Measurements from ENCODE around the gene GABRR1.

The GABRR1 gene

DNA sequence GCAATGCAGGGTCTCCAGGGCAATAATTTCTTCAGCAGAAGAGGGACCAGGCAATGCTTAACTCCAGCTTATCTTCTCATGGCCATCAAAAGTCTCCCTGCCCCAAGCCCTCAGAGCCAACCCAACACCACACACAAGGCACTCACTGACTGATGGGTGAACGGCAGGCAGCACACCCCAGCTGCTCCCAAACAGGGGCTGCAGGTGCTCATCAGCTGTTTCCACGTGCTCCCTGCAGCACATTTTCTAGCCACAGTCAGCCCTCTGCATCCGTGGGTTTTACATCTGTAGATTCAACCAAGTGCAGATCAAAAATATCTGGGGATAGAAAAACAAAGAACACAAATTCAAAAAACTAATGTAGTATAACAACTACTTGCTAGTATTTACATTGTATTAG, 4.0 kb upstream of the GABRR1 start:
- DNase-seq (ENCODE audit: extremely low spot score, insufficient read length, low read depth) (no peak), FAIRE-seq (no peak)

DNA sequence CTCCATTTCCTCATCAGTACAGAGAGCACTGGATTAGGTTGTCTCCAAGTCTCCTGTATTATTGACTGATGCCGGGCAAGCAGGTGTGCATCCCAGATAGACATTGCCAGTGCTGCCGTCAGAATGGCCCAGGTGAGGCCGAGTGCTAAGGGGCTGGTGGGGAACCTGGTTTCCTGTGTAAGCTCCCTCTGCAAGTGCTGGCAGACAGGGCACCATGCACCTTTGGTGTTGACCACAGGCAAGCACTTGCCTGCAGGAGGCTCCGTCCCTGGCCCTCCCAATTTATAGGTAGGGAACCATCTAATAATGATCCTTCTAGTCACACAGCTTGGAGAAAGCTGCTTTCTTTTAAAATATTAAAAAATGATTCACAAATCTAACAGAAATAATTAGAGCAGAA, 747 bp downstream of the GABRR1 start:
- FAIRE-seq (no peak), DNase-seq (ENCODE audit: extremely low spot score, insufficient read length, low read depth) (no peak)

DNA sequence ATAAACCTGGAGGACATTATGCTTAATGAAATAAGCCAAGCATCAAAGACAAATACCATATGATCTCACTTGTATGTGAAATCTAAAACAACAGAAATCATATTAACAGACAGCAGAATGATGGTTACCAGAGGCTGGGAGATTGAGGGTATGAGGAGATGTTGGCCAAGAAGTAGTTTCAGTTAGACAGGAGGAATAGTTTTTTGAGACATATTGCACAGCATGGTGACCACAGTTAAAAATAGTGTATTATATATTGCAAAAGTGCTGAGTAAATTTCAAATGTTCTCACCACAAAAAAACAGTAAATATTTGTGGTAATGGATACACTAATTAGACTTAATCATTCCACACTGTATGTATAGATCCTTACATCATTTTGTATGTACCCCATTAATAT, 1.8 kb downstream of the GABRR1 start:
- DNase-seq (ENCODE audit: extremely low spot score, insufficient read length, low read depth) (no peak), FAIRE-seq (no peak)

DNA sequence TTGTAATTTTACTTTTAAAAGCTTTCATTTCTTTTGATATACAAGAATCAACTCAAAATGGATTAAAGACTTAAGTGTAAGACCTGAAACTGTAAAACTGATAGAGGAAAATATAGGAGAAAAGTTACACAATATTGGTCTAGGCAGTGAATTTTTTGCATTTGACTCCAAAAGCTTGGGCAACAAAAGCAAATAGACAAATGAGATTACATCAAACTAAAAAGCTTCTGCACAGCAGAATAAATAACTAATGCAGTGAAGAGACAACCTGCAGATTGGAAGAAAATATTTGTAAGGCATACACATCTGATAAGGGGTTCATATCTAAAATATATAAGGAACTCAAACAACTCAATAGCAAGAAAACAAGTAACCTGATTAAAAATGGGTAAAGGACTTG, 3.0 kb downstream of the GABRR1 start:
- DNase-seq (ENCODE audit: extremely low spot score, insufficient read length, low read depth): no peak
- no peak for FAIRE-seq

DNA sequence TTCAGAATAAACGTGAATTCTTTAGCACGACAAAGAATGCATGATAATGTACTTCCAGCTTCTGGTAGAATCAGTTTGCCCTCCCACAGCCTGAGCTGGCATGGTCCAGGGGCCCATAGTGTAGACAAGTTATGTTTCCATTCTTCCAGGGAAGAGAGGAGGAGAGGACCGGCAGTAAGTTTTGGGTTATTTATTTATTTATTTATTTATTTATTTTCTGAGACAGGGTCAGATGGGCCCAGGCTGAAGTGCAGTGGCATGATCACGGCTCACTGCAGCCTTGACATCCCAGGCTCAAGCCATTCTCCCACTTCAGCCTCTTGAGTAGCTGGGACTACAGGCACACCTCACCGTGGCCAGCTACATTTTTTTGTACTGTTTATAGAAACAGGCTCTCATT, 4.7 kb downstream of the GABRR1 start:
- FAIRE-seq: no peak
- DNase-seq (ENCODE audit: extremely low spot score, insufficient read length, low read depth): no peak

DNA sequence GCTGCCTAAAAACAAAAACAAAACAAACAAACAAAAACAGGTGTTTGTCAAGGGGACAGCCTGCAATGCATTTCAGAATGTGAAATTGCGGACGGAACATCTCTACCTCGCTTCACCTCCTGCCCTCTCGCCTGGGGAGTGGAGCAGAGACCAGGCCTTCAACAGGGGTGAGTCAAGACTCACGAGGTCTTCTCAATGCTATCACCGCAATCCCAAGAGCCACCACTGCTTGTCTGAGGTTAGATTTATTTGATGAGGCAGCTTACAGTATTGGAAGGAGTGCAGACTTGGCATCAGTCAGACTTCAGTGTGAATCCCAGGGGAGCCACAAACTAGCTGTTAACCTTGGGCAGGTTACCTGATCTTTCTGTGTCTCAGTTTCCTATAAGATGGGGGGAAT, 7.7 kb downstream of the GABRR1 start:
- no peak for DNase-seq (ENCODE audit: extremely low spot score, insufficient read length, low read depth)
- no peak for FAIRE-seq

DNA sequence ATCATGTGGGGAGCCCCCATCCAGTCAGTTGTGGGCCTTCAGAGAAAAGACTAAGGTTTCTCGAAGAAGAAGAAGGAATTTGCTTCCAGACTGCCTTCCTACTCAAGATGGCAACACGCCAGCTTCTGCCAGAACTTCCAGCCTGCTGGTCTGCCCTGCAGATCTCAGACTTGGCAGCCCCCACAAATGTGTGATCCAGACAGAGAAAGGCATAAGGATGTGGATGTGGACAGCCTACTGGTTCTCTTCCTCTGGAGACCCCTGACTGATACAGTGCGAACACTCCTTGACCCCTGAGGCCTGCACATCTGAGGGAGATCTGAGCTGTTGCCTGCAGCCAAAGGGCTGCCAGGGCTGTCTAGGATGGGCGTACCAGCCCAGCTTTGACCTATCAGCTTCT, 8.6 kb downstream of the GABRR1 start:
- FAIRE-seq (no peak), DNase-seq (ENCODE audit: extremely low spot score, insufficient read length, low read depth) (no peak)

DNA sequence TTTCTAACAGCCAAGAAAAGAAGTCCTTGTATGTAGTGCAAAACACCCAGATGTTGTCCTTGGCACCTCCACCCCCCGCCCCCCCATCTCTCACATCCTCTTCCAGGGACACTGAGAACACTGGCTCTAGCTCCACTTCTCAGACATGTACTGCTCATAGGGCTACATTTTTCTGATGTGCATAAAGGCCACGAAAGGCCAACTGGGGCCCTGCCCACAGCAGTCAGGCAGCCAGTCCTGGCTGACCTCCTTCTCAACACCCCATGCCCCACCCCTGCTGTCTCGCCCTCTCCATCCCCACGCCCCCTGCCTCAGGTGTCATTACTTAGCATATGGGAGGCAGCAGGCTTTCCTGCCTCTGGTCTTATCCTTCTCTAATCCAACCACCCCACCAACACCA, 11.3 kb downstream of the GABRR1 start:
- DNase-seq (ENCODE audit: extremely low spot score, insufficient read length, low read depth) (no peak), FAIRE-seq (no peak)

DNA sequence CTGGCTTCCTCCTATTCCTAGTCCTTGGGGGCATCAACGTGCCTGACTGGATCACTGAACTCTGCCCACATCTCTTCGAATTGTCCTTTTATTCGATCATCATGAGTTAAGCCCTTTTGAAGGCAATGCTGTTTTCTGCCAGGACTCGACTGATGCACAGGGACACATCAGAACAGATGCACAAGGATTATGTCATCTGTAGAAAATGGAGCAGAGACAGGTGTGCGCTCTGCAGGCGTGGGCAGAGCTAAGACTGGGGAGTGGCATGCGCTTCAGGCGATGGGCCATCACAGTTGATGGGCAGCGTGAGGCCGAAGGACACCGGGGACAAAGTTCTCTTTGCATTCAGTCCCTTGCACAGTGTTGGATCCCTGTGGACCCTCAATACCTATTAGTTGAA, 13.1 kb downstream of the GABRR1 start:
- no peak for FAIRE-seq
- DNase-seq (ENCODE audit: extremely low spot score, insufficient read length, low read depth): no peak

DNA sequence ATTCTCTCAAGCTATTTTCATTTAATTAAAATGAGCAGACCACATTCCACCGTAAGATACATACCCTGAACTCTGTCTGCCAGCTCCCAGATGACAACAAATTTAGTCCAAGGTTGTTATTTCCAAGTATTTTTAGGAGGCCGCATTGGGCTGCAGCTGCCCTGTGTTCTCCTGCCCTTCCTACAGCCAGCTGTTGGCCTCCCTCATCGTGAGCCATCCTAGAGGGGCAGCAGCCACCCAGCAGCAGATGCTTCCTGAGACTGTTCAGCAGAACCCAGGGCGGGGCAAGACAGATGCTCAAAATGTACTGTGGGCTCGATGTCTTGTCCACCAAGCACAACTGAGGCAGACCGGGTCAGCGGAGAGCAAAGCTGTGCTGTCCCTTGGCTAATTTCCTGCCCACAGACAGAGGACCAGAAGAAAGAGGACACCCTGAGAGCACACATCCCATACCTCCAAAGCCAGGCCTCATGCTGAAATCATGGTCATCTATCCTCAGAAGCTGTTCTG, 16.4 kb downstream of the GABRR1 start:
- FAIRE-seq (no peak), DNase-seq (ENCODE audit: extremely low spot score, insufficient read length, low read depth) (no peak)

DNA sequence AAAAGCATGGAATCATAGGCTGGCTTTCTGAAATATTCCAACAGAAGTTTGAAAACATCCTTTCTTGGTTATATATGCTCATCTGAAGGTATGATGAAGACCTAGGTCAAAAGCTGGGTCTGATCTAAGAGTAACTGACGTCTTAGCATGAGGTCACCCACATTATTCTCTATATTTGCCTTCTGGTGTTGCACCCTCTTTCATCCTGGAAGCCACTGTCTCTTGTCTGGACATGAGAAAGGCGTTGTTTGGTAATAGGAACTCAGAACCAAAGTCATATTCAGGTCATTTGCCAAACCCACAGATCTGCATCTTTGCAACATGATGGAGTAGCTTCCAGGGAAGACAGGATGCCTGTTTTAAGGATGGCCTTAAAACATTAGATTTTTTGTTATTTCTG, 17.6 kb downstream of the GABRR1 start:
- no peak for FAIRE-seq
- DNase-seq (ENCODE audit: extremely low spot score, insufficient read length, low read depth): no peak

DNA sequence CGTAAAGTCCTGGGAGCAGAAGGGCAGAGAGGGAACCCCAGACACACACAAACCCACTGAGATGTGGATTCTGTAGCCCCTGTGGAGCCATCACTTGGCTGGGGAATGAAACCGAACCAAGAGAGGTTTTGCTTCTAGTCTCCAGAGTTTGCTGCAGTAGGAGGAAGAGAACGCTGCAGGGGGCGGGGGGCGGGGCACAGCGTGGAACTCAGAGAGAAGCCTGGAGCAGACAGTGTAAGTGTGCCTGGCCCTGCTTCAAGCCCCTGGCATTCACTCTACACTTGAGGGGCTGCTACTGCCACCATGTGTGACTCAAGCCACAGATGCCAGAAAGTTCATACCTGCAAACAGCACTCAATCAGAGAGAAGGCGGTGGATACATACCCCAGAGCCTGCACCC, 18.9 kb downstream of the GABRR1 start:
- DNase-seq (ENCODE audit: extremely low spot score, insufficient read length, low read depth) (no peak), FAIRE-seq (no peak)

DNA sequence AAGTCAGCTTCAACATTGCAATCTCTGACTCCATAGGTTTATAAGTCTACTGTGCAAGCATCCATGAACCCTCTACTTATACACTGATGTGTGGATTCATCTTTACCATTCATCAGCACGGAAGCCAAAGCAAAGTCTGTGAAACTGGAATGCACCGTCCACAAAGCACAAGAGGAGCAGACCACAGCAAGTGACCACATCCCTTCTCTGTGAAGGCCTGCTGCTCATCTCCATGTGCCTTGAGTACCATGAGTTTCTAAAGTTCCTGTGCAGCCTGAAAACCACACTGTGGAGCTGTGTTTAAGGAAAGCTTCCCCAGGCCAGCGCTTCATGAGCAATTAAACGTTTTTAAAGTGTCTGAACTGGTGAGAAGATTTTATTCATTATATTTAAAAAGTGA, 20.0 kb downstream of the GABRR1 start:
- FAIRE-seq: no peak
- DNase-seq (ENCODE audit: extremely low spot score, insufficient read length, low read depth): no peak

DNA sequence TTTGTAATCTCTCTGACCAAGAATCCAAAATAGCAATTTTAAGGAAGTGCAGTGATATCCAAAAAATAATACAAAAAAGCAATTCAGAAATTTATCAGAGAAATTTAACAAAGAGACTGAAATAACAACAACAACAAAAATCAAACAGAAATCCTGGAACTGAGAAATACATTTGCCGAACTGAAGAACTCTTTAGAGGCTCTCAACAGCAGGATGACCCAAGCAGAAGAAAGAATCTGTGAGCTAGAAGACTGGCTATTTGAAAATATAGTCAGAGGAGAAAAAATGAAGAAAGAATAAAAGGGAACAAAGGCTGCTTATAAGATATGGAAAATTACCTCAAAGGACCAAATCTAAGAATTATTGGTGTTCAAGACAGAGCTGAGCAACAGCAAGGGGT, 22.6 kb downstream of the GABRR1 start:
- FAIRE-seq (no peak), DNase-seq (ENCODE audit: extremely low spot score, insufficient read length, low read depth) (no peak)

DNA sequence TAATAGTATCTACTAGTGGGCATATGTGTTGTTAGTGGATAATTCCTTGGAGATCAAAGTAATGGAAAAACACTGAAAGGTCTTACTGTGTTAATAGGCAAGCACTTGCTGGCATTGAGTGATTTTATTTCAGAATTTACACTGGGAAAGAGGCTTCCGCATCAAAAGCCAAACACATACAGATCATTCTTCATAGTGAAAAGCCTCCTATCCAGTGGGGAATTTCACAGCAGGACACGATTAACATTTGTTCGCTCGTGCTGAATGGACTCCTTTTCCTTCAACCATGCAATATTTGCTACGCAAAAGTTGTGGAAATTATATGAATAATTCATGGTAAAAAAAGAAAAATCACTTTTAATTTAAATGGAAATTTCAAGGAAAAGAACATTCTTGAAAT, 26.4 kb downstream of the GABRR1 start:
- FAIRE-seq (no peak), DNase-seq (ENCODE audit: extremely low spot score, insufficient read length, low read depth) (no peak)

DNA sequence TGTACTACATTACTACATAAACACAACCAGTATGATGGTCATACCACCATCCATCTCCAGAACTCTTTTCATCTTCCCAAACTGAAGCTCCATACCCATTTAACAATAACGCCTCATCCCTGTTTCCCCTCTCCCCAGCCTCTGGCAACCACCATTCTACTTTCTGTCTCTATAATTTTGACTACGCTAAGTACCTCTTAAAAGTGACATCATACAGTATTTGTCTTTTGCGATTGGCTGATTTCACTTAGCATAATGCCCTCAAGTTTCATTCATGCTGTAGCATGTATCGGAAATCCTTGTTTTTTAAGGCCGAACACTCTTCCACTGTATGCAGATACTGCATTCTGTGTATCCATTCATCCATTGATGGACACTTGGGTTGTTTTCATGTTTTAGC, 29.7 kb downstream of the GABRR1 start:
- no peak for FAIRE-seq

DNA sequence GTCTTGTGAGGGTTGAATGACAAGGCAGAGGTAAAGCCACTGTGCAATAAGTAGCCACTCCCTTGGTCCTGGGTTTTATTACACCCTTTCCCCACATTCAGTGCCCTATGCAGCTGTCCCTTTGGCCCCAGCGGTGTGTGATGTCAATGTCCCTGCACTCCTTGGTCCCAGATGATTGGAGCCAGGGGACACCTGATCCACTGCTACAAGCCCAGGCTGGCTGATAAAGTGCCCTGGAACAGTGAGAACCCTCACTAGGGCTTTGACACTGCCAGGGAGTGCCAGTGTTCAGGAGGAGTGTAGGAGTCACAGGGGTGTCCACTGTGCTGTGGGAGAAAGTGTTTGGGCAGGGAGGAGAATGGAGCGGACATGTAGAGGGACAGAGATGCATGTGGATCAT, 30.4 kb downstream of the GABRR1 start:
- DNase-seq (ENCODE audit: extremely low spot score, insufficient read length, low read depth): no peak
- FAIRE-seq: no peak

More for the DNA sequence above, 29.7 kb downstream of the GABRR1 start:
- no peak for DNase-seq (ENCODE audit: extremely low spot score, insufficient read length, low read depth)

DNA sequence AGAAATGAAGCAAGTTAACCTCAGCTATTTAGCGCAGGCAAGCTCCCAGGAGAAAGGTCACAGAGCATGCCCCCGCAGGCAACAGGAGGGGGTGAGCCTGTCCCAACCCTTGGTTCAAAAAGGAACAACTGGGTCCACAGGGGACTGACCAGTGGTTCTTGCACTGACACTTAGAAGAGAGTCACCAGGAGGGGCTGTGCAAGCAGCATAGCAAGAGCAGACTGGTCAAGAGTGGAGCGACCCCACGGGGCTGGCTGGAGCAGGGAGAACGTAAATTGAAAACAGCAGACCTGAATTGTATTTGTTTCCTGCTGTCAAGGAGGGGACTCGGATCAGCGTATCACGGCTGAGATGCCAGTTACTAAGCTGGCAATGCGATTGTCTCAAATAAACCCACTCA, 32.8 kb downstream of the GABRR1 start:
- no peak for FAIRE-seq
- DNase-seq (ENCODE audit: extremely low spot score, insufficient read length, low read depth): no peak

DNA sequence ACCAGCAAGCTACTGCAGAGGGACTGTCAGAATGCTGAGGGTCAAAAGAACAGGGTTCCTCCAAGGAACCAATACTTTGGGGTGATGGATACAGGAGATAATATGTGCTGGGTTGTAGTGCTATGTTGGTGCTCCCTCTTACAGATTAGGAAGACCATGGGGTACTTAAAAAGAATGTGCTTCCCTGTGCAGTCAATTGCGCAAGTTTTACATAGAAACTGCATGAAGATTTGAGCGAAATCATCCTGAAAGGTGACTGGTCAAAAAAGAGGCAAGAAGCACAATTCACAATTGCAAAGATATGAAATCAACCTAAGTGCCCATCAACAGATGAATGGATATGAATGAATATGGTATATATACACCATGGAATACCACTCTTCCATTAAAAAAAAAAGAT, 33.9 kb downstream of the GABRR1 start:
- FAIRE-seq (no peak), DNase-seq (ENCODE audit: extremely low spot score, insufficient read length, low read depth) (no peak)

DNA sequence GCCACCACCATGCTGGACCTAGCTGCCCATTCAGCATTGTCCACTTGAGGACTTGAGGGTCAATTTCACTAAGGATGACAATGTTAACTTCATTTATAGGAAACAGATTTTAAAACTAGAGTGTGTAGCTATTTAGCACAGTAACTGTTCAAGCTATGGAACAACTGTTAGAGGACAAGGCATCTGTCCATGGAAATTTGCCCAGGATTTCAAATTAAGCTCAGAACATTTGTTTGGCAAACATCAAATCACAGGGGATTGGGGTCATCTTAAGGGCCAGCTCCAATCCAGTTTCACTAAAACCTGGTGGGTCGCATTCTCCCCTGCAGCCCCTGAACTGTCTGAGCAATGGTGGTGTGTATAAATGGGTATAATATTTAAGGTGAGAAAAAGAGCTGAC, 36.2 kb downstream of the GABRR1 start:
- FAIRE-seq (no peak), DNase-seq (ENCODE audit: extremely low spot score, insufficient read length, low read depth) (no peak)

DNA sequence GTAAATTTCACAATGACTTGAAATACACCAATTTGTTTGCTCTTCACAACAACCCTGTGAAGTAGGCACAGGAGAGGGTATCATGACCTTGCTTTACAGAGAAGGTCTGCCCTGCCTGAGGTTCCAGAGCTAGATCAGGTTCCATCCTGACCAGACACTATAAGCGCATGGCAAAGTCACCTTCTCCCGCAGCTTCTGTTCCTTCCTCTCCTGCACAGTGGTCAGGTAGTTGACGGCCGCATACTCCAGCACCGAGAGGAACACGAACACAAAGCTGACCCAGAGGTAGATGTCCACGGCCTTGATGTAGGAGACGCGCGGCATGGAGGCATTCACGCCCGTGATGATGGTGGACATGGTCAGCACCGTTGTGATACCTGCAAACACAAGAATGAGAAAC, 37.0 kb downstream of the GABRR1 start:
- FAIRE-seq: no peak
- no peak for DNase-seq (ENCODE audit: extremely low spot score, insufficient read length, low read depth)

DNA sequence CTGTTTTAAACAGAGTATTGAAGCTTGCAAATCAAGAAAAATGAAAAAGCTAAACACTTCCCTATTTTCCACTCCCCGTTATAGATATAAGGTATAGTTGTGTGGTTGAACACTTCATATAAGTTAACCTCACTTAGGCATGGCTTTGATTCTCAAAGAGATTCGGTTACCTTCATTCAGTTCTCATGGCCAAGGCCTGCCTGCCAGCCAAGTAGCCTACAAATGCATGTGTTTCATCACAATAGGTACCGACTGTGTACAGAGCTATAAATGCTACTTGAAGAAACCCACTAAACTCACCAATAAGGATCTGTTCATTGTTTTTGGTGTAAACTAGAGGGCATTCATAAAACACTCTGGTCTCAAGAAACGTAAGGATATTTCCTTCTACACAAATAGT, 43.5 kb downstream of the GABRR1 start:
- FAIRE-seq (no peak), DNase-seq (ENCODE audit: extremely low spot score, insufficient read length, low read depth) (no peak)

DNA sequence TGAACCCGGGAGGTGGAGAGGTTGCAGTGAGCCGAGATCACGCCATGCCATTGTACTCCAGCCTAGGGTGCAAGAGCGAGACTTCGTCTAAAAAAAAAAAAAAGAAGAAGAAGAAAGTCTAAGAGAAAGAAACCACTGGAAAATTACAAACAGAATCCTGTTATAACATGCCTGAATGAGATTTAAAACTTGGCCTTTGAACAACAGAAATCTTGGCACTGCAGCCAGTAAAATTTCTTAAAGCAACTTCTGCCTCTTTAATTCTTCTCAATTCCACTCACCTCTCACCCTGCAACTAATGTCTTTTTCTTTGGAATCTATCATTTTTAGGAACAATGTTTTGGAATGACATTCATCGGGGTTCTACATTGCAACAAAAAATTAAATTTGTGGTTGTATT, 45.0 kb downstream of the GABRR1 start:
- DNase-seq (ENCODE audit: extremely low spot score, insufficient read length, low read depth): no peak
- no peak for FAIRE-seq

Measured in GM18507 (cell line).